Keratinocyte (primary cell): ENCODE measurements around the gene PPP1R36. TPM values are rescaled to one million over a fixed set of nuclear protein-coding genes. Genes with fewer than 3 reads are reported as not detected.

Source experiments
- DNase-seq: peaks from one replicate; pipeline ENCODE4 v3.0.0-alpha.2; 2011; ENCODE audit warnings: low read depth, missing footprints, low spot score
- FAIRE-seq: peaks from 2 replicates; lab custom pipeline; 2011; peaks lifted over from hg19 to GRCh38; lab: Jason Lieb, UNC
- H2AFZ ChIP-seq: 2 replicates; pipeline ENCODE4 v1.6.0; 2012; ENCODE audit warnings: low read length, control low read depth, inconsistent platforms; ENCODE audit not compliant: control insufficient read depth
- H3K27ac ChIP-seq: 2 replicates; pipeline ENCODE4 v1.5.1; 2011; ENCODE audit warnings: low read length; ENCODE audit not compliant: control insufficient read depth, insufficient read depth
- H3K27me3 ChIP-seq: 3 replicates; pipeline ENCODE4 v1.6.0; 2011; ENCODE audit warnings: low read length; ENCODE audit not compliant: control insufficient read depth, insufficient read depth; ENCODE audit errors: extremely low read depth
- H3K36me3 ChIP-seq, 2 experiments: 2 replicates in 1 of 2; 3 replicates in 1 of 2; pipeline ENCODE4 v1.5.1; 2011; ENCODE audit warnings: low read length in 2 of 2, mild to moderate bottlenecking in 1 of 2; ENCODE audit not compliant: control insufficient read depth in 2 of 2, insufficient read depth in 2 of 2; ENCODE audit errors: extremely low read depth in 1 of 2
- H3K4me1 ChIP-seq: 3 replicates; pipeline ENCODE4 v1.5.1; 2011; ENCODE audit warnings: low read length; ENCODE audit not compliant: control insufficient read depth, insufficient read depth; ENCODE audit errors: extremely low read depth
- H3K4me2 ChIP-seq: 3 replicates; pipeline ENCODE4 v1.6.0; 2011; ENCODE audit warnings: low read depth, low read length; ENCODE audit not compliant: control insufficient read depth, insufficient read depth; ENCODE audit errors: extremely low read depth
- H3K4me3 ChIP-seq, 3 experiments: fragments of 200-600 bp in 1 of 3; sonication (generic) in 1 of 3; 2 replicates in 2 of 3; 3 replicates in 1 of 3; pipeline ENCODE4 v1.5.1; 2011 to 2016; ENCODE audit warnings: low read length in 3 of 3, mild to moderate bottlenecking in 3 of 3, control low read depth in 2 of 3, inconsistent platforms in 1 of 3, low read depth in 1 of 3, mixed read lengths in 1 of 3, mixed run types in 1 of 3, moderate library complexity in 1 of 3; ENCODE audit not compliant: control insufficient read depth in 2 of 3, insufficient read depth in 2 of 3; ENCODE audit errors: extremely low read depth in 1 of 3
- H3K79me2 ChIP-seq: 2 replicates; pipeline ENCODE4 v1.6.0; 2012; ENCODE audit warnings: low read length; ENCODE audit not compliant: control insufficient read depth, insufficient read depth
- H3K9ac ChIP-seq: 3 replicates; pipeline ENCODE4 v1.6.0; 2011; ENCODE audit warnings: low read length; ENCODE audit not compliant: control insufficient read depth, insufficient read depth; ENCODE audit errors: extremely low read depth
- H3K9me1 ChIP-seq: 3 replicates; pipeline ENCODE4 v1.6.0; 2011; ENCODE audit warnings: low read length; ENCODE audit not compliant: control insufficient read depth, insufficient read depth; ENCODE audit errors: extremely low read depth
- H3K9me3 ChIP-seq: 2 replicates; pipeline ENCODE4 v1.5.1; 2012; ENCODE audit warnings: low read depth, low read length; ENCODE audit not compliant: control insufficient read depth
- H4K20me1 ChIP-seq: 3 replicates; pipeline ENCODE4 v1.6.0; 2011; ENCODE audit warnings: low read length; ENCODE audit not compliant: control insufficient read depth, insufficient read depth; ENCODE audit errors: extremely low read depth
- CTCF ChIP-seq, 3 experiments: IDR thresholded peaks in 1 of 3; conservative IDR thresholded peaks in 1 of 3; optimal IDR thresholded peaks in 1 of 3; 2 replicates in 2 of 3; 3 replicates in 1 of 3; pipeline versions ENCODE3 to v1.5.1; 2011; ENCODE audit warnings: low read length in 3 of 3, mild to moderate bottlenecking in 3 of 3, moderate library complexity in 2 of 3, control low read depth in 1 of 3, inconsistent platforms in 1 of 3; ENCODE audit not compliant: insufficient read depth in 2 of 3; ENCODE audit errors: extremely low read depth in 1 of 3
- EZH2 ChIP-seq: IDR thresholded peaks from one replicate; pipeline ENCODE4 v1.6.1; 2012; ENCODE audit warnings: inconsistent platforms, mild to moderate bottlenecking, low read length, moderate library complexity
- dilution Hi-C: fragments of 300-500 bp; cut with MboI; formaldehyde crosslinking; loops from one replicate; pipeline ENCODE4 v1.7.0; 2020; ENCODE audit warnings: low sequenced_read_pairs; ENCODE audit not compliant: extremely low pct_ligation_motif_present
- polyA plus RNA-seq, 5 experiments: library from polyadenylated mRNA; depleted of rRNA in 3 of 5; stranded (reverse) in 3 of 5; stranded (forward) in 1 of 5; unstranded in 1 of 5; fragments of >200 nt; gene quantifications; 1 replicate in 1 of 5; 2 replicates in 3 of 5; 3 replicates in 1 of 5; pipeline versions ENCODE4 v1.2.1 to v1.2.3, GENCODE V29; 2011 to 2012; ENCODE audit warnings: missing spikeins in 2 of 5, low read depth in 1 of 5, low replicate concordance in 1 of 5

PPP1R36 gene
- polyA plus RNA-seq, 1 donor (not counting 4 experiments of a cell fraction or from before 2014, with no cell fraction given): 0.81 TPM

- H3K9ac ChIP-seq: peak overlapping the region; percentile 9
- H4K20me1 ChIP-seq: peaks cover 17% of the 10 kb centered on the region
- H3K4me1 ChIP-seq: peaks cover 50% of the 10 kb centered on the region
- TF ChIP-seq EZH2 (no peak), CTCF (optimal IDR thresholded peaks at IDR 0.05 in 1 of 3, IDR thresholded peaks at IDR 0.05 in 1 of 3, conservative IDR thresholded peaks at IDR 0.05 in 1 of 3; ENCODE audit: extremely low read depth in 1 of 3, insufficient read depth in 2 of 3, low read length in 3 of 3) (no peak)
- no peak overlapping the region for H2AFZ ChIP-seq
- no peaks in the 10 kb centered on the region for H3K9me3 ChIP-seq
- FAIRE-seq (no peak), DNase-seq (no peak)
- peak overlapping the region; percentile 85 for H3K27ac ChIP-seq
- H3K79me2 ChIP-seq: peaks cover 81% of the 10 kb centered on the region
- H3K4me3 ChIP-seq: no peak overlapping the region
- no peaks in the 10 kb centered on the region for H3K27me3 ChIP-seq
- peaks cover 0 to 3% of the 10 kb centered on the region in 2 experiments for H3K36me3 ChIP-seq
- H3K4me2 ChIP-seq: peak overlapping the region; percentile 17
- peaks cover 3% of the 10 kb centered on the region for H3K9me1 ChIP-seq
- dilution Hi-C loops: no loop called here
Observed at GRCh38 chr14:64508215-64508776, 41.5 kb upstream of the PPP1R36 start.

GRCh38 chr14:64509036-64509435 is 40.7 kb upstream of the PPP1R36 start:
- H3K4me3 ChIP-seq: no peak overlapping the region

More at GRCh38 chr14:64509036-64509435, 40.7 kb upstream of the PPP1R36 start:
- Histone ChIP-seq H3K27me3 (no peaks in the 10 kb centered on the region), H3K27ac (no peak overlapping the region), H3K9ac (peak overlapping the region; percentile 22), H3K79me2 (peaks cover 88% of the 10 kb centered on the region), H3K9me3 (no peaks in the 10 kb centered on the region), H2AFZ (no peak overlapping the region), H4K20me1 (peaks cover 17% of the 10 kb centered on the region), H3K4me2 (peak overlapping the region; percentile 46), H3K4me1 (peaks cover 50% of the 10 kb centered on the region), H3K9me1 (peaks cover 3% of the 10 kb centered on the region), H3K36me3 (peaks cover 0 to 3% of the 10 kb centered on the region in 2 experiments)
- DNase-seq (no peak), FAIRE-seq (no peak)
- dilution Hi-C loops: no loop called here
- no peak for TF ChIP-seq EZH2
- no peak for TF ChIP-seq CTCF (optimal IDR thresholded peaks at IDR 0.05 in 1 of 3, IDR thresholded peaks at IDR 0.05 in 1 of 3, conservative IDR thresholded peaks at IDR 0.05 in 1 of 3; ENCODE audit: extremely low read depth in 1 of 3, insufficient read depth in 2 of 3, low read length in 3 of 3)
